Endothelial cell of umbilical vein (primary cell): Measurements from ENCODE around the gene DGAT2. TPM values are rescaled to one million over a fixed set of nuclear protein-coding genes. Genes with fewer than 3 reads are reported as not detected.

Source experiments
- BruUV-seq: library from RNA; stranded (reverse); fragments of 400-500 nt; replicated peaks from 2 replicates; lab custom pipeline; 2021; lab: Mats Ljungman, UMichigan
- CTCF ChIA-PET: fragments of 300-600, 350-600 bp; sonication (Branson Sonifier 250); formaldehyde crosslinking; loops from one replicate; lab custom pipeline; 2021; ENCODE audit warnings: antibody characterized with exemption, inconsistent platforms; lab: Charles Lee
- POLR2A ChIA-PET: fragments of 300-600, 350-600 bp; sonication (Branson Sonifier 250); formaldehyde crosslinking; loops from one replicate; lab custom pipeline; 2021; ENCODE audit warnings: antibody characterized with exemption, inconsistent platforms; lab: Charles Lee
- DNase-seq: peaks from one replicate; pipeline ENCODE4 v3.0.0-alpha.2; 2011; ENCODE audit warnings: low read depth, low spot score
- FAIRE-seq: peaks from 2 replicates; lab custom pipeline; 2011; peaks lifted over from hg19 to GRCh38; lab: Jason Lieb, UNC
- H2AFZ ChIP-seq: 2 replicates; pipeline ENCODE4 v1.6.0; 2012; ENCODE audit warnings: low read depth, low read length, control low read depth, inconsistent platforms
- H3K27ac ChIP-seq: 2 replicates; pipeline ENCODE4 v1.5.1; 2011; ENCODE audit warnings: low read depth, mild to moderate bottlenecking, control low read depth, low read length, moderate library complexity; ENCODE audit not compliant: insufficient read depth
- H3K27me3 ChIP-seq, 2 experiments: 2 replicates each; pipeline versions ENCODE4 v1.6.0 to v1.6.1; 2011; ENCODE audit warnings: low read length in 2 of 2, mixed read lengths in 1 of 2; ENCODE audit not compliant: control insufficient read depth in 2 of 2, insufficient read depth in 2 of 2
- H3K36me3 ChIP-seq, 2 experiments: 2 replicates in 1 of 2; 3 replicates in 1 of 2; pipeline ENCODE4 v1.5.1; 2011; ENCODE audit warnings: low read length in 2 of 2, mild to moderate bottlenecking in 1 of 2, moderate library complexity in 1 of 2; ENCODE audit not compliant: control insufficient read depth in 2 of 2, insufficient read depth in 2 of 2; ENCODE audit errors: extremely low read depth in 1 of 2
- H3K4me1 ChIP-seq: 3 replicates; pipeline ENCODE4 v1.5.1; 2011; ENCODE audit warnings: mild to moderate bottlenecking, low read length; ENCODE audit not compliant: control insufficient read depth, insufficient read depth; ENCODE audit errors: extremely low read depth
- H3K4me2 ChIP-seq: 2 replicates; pipeline ENCODE4 v1.6.1; 2011; ENCODE audit warnings: low read length, control low read depth, mixed read lengths; ENCODE audit not compliant: insufficient read depth
- H3K4me3 ChIP-seq, 3 experiments: fragments of 200-600 bp in 1 of 3; sonication (generic), shearing (Covaris generic) in 1 of 3; replicated peaks in 1 of 3; 2 replicates each; pipeline ENCODE4 v1.5.1; 2011 to 2016; ENCODE audit warnings: control low read depth in 3 of 3, low read length in 3 of 3, mild to moderate bottlenecking in 2 of 3, inconsistent platforms in 1 of 3, low read depth in 1 of 3, moderate library complexity in 1 of 3; ENCODE audit not compliant: insufficient read depth in 1 of 3
- H3K79me2 ChIP-seq: 2 replicates; pipeline ENCODE4 v1.6.0; 2012; ENCODE audit warnings: low read length, inconsistent platforms; ENCODE audit not compliant: control insufficient read depth, insufficient read depth
- H3K9ac ChIP-seq: replicated peaks from 2 replicates; pipeline ENCODE3; 2011; ENCODE audit warnings: low read length, control low read depth; ENCODE audit not compliant: insufficient read depth; ENCODE audit errors: extremely low read depth
- H3K9me1 ChIP-seq: replicated peaks from 3 replicates; pipeline ENCODE4 v1.6.0; 2011; ENCODE audit warnings: mild to moderate bottlenecking, low read length; ENCODE audit not compliant: control insufficient read depth, insufficient read depth; ENCODE audit errors: extremely low read depth
- H3K9me3 ChIP-seq: replicated peaks from 2 replicates; pipeline ENCODE4 v1.5.1; 2012; ENCODE audit warnings: low read length, inconsistent platforms; ENCODE audit not compliant: control insufficient read depth, insufficient read depth
- H4K20me1 ChIP-seq: replicated peaks from 2 replicates; pipeline ENCODE3; 2011; ENCODE audit warnings: mild to moderate bottlenecking, low read length; ENCODE audit not compliant: control insufficient read depth, insufficient read depth; ENCODE audit errors: extremely low read depth
- MYC ChIP-seq: IDR thresholded peaks from one replicate; pipeline ENCODE4 v1.6.1; 2011; ENCODE audit warnings: mild to moderate bottlenecking, low read depth, low read length
- POLR2AphosphoS5 ChIP-seq: IDR thresholded peaks from 2 replicates; pipeline ENCODE4 v1.6.1; 2012; ENCODE audit warnings: low read depth, mild to moderate bottlenecking, control low read depth, low read length, moderate library complexity; ENCODE audit not compliant: insufficient read depth
- dilution Hi-C: fragments of 300-500 bp; cut with MboI; formaldehyde crosslinking; loops from one replicate; pipeline ENCODE4 v1.15.0; 2019; ENCODE audit warnings: low sequenced_read_pairs; ENCODE audit not compliant: extremely low pct_ligation_motif_present
- intact Hi-C: fragments of 100-400 bp; cut with micrococcal nuclease; formaldehyde crosslinking; loops from one replicate; pipeline ENCODE4 v1.10.0; 2022
- polyA plus RNA-seq, 4 experiments: library from polyadenylated mRNA; depleted of rRNA in 3 of 4; stranded (reverse) in 3 of 4; unstranded in 1 of 4; fragments of >200 nt; gene quantifications; 2 replicates each; pipeline versions ENCODE4 v1.2.1 to v1.2.3, GENCODE V29; 2011 to 2012; ENCODE audit warnings: missing spikeins in 1 of 4
- total RNA-seq: library from RNA; stranded (reverse); gene quantifications from 2 replicates; pipeline ENCODE4 v1.2.3, GENCODE V29; 2021

Gene DGAT2
- total and polyA plus RNA-seq, 2 donors (not counting 3 experiments of a cell fraction or from before 2014, with no cell fraction given) = 0.55 to 0.79 TPM

GRCh38 chr11:75763846-75764245 lies 4.7 kb upstream of the DGAT2 start:
- H3K4me1 ChIP-seq = peaks cover 25% of the 10 kb centered on the region
- H3K9me1 ChIP-seq = no peaks in the 10 kb centered on the region
- no peak for DNase-seq
- H3K4me2 ChIP-seq = no peak overlapping the region
- CTCF ChIA-PET = interaction anchor here (0.8 to 1.6 kb wide), 2 partner anchors 13 to 39 kb away, joined by 3 to 4 read pairs; no protein-coding TSS in a partner anchor
- FAIRE-seq = no peak
- H3K9ac ChIP-seq = no peak overlapping the region
- intact Hi-C loops = no loop called here
- no peaks in the 10 kb centered on the region for H3K79me2 ChIP-seq
- no peak overlapping the region for H3K27ac ChIP-seq
- H3K9me3 ChIP-seq = no peaks in the 10 kb centered on the region
- dilution Hi-C loops = no loop called here
- no peaks in the 10 kb centered on the region for H4K20me1 ChIP-seq
- no TSS peak for BruUV-seq
- no peaks in the 10 kb centered on the region for H3K36me3 ChIP-seq
- POLR2A ChIA-PET = no interaction called here
- H3K27me3 ChIP-seq = peaks cover 1 to 3% of the 10 kb centered on the region in 2 experiments
- TF ChIP-seq POLR2AphosphoS5 = no peak
- no peak overlapping the region for H2AFZ ChIP-seq
- H3K4me3 ChIP-seq = no peak overlapping the region

DNA sequence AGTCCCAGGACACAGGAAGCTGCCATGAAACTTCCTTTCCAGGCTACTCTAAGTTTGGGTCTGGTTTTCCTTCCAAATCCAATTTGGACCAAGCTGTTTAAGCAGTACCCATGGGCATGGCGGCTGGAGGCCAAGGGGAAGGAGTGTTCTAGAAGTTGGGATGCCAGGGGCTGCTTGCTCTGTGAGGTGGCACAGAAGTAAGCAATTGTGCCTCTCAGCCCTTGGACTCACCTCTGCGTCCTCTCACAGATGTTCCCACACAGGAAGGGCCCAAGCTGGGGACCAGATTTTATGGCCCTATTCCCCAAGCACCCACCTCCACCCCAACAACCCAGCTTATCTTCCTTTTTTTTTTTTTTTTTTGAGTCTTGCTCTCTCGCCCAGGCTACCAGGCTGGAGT lies 3.5 kb upstream of the DGAT2 start:
- H3K4me2 ChIP-seq = no peak overlapping the region
- DNase-seq (no peak), FAIRE-seq (no peak)
- CTCF ChIA-PET = no interaction called here
- dilution Hi-C loops (no loop called here), intact Hi-C loops (no loop called here)
- H3K27ac ChIP-seq = no peak overlapping the region
- H3K4me3 ChIP-seq = no peak overlapping the region
- H3K79me2 ChIP-seq = no peaks in the 10 kb centered on the region
- H3K9ac ChIP-seq = no peak overlapping the region
- no peaks in the 10 kb centered on the region for H4K20me1 ChIP-seq
- BruUV-seq = no TSS peak
- TF ChIP-seq MYC = no peak
- peaks cover 12 to 15% of the 10 kb centered on the region in 2 experiments for H3K27me3 ChIP-seq
- no peaks in the 10 kb centered on the region for H3K36me3 ChIP-seq
- no peaks in the 10 kb centered on the region for H3K9me3 ChIP-seq
- no peak overlapping the region for H2AFZ ChIP-seq
- no peaks in the 10 kb centered on the region for H3K9me1 ChIP-seq
- H3K4me1 ChIP-seq = peaks cover 21% of the 10 kb centered on the region
- POLR2A ChIA-PET = no interaction called here
